Stimulated activated naive CD4-positive, alpha-beta T cell treated with Interleukin-2 at 50 U/mL for 16 hours (primary cell): Measurements from ENCODE around the gene NXPE1.

Experiments used
- DNase-seq: peaks from one replicate; lab custom pipeline; 2025; lab: John Stamatoyannopoulos, UW

The NXPE1 gene

GRCh38 chr11:114562166-114562916, 2.7 kb upstream of the NXPE1 start:
- DNase-seq, result no peak

GRCh38 chr11:114556135-114556534, 3.5 kb downstream of the NXPE1 start:
- DNase-seq, result no peak

DNA sequence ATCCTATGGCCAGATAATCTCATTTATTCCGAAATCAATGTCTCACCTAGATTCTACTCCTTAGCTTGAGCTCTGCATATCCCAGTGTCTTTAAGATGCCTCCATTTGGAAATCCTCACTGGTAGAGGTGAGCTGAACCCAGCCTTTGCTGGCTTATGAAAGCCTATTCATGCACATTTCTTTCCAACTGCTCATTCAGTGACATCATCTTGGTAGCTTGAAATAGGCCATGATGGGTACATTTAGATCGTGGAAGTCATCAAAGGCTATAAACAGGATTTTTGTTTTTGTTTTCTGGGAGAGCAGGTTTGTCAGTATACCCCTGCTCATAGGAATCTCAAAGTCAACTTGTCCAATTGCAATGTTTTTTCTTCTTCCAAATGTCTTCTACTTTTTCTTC, 6.0 kb downstream of the NXPE1 start:
- DNase-seq, result no peak

- DNase-seq, result no peak
These were observed 8.6 kb downstream of the NXPE1 start for GRCh38 chr11:114551060-114551459.

DNA sequence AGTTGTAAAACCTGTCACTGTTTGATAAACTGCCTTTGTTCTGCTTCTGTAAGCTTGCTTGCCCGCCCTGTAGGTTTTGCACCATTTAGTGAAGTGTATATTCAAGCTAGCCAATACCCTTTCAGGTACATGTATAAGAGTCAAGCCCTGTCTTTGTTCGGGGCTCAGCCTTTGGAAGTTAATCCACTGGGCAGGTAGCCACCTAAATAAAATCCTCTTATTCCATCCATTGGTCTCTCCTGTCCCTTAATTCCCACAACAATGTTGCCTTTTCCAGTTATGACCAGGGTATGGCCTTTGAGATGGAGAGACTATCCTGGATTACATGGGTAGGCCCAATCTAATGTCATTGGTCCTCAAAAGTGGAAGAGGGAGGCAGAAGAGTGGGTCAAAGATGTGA, 34.0 kb downstream of the NXPE1 start:
- DNase-seq, result no peak

DNA sequence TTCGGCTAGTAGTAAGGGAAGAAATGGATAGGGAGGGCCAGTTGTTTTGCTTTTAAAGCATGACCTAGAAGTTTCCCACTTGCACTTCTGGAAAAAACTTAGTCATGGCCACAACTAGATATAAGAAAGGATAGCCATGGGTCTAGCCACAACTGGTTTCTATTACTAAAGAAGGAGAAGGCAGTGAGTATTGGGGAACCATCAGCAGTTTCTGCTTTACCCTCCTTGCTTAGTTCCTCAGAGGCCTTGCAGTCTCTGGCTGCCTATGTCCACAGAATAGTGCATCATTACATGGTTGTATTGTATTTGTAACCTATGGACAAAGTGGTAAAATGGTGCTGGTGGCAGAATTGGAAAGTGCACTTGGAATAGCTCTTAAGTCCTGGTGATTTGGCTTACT, 35.6 kb downstream of the NXPE1 start:
- DNase-seq, result no peak

- no peak for DNase-seq
These were observed 36.9 kb downstream of the NXPE1 start for GRCh38 chr11:114522818-114523217.

- DNase-seq, result no peak
These were observed 48.1 kb downstream of the NXPE1 start for GRCh38 chr11:114511538-114511937.

DNA sequence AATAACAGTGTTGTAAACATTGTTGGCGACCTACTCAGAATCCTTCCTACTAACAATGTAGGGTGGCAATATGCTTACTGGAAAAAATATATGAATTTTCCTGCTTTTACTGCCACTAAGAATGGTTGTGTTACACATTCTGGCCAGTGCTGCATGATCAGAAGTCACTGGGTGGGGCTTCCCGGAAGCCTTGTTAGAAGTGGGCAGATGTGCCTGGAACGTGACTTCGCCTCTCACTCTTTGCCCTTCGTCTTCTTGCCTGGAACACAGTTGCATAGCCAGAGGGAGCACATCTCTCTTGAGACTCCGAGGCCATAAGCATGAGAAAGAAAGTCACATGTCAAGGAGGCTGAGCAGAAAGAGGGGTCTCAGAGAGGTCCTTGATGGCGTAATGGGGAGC, 48.6 kb downstream of the NXPE1 start:
- no peak for DNase-seq

DNA sequence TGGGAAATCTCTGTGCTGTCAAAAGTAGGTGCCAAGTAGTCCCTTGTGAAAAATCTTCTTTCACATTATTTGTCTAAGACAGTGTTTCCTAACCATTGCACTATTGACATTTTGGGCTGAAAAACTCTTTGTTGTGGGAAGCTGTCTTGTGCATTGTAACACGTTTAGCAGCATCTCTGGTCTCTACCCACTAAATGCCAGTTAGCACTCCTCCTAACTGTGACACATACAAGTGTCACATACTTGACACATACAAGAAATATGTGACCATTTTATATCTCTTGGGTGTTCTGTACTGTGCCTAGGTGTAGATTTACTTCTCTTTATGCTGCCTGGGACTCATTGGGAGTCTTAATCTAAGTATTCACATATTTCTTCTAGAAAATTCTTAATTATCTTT, 57.8 kb downstream of the NXPE1 start:
- no peak for DNase-seq

DNA sequence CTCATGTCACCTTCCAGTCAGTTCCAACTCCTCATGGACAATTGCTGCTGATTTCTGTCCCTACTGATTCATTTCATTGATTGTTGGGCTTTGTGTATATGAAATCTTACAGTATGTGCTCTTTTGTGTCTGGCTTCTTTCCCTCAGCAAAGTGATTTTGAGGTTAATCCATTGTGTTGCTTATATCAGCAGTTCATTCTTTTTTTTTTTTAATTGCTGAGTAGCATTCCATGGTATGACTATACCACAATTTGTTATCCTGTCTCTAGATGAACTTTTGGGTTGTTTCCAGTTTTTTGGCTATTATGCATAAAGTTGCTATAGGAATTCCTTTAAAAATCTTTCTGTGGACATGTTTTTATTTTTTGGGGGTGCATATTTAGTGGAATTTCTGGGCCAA, 59.9 kb downstream of the NXPE1 start:
- no peak for DNase-seq

- no peak for DNase-seq
These were observed 62.8 kb downstream of the NXPE1 start for GRCh38 chr11:114496915-114497314.

- no peak for DNase-seq
These were observed 75.8 kb downstream of the NXPE1 start for GRCh38 chr11:114483929-114484328.

- DNase-seq, result no peak
These were observed 77.6 kb downstream of the NXPE1 start for GRCh38 chr11:114482114-114482513.

- DNase-seq, result no peak
These were observed 80.3 kb downstream of the NXPE1 start for GRCh38 chr11:114479331-114479730.

GRCh38 chr11:114478768-114479167, 80.9 kb downstream of the NXPE1 start:
- DNase-seq, result no peak

GRCh38 chr11:114478001-114478410, 81.7 kb downstream of the NXPE1 start:
- DNase-seq, result no peak

DNA sequence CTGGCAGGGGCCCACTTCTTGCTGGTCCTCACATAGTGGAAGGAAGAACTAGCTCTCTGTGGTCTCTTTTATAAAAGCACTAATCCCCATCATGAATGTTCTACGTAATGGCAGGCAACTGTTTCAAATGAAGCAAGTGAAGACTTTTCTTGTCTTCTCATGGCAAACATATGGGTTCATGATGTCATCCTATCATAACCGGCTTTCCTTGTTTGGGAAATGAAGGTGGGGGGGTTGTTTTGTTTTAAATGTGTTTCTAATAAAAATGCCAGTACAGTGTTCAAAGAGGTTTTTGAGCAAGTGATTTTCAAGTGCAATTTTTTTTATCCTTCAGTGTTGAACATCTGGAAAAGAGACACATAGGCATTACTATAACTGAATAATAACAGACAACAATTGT, 87.0 kb downstream of the NXPE1 start:
- DNase-seq, result no peak
